Pons (tissue), 1 donor: ENCODE measurements around the gene CACNA1S.

ENCODE experiments used
- DNase-seq: peaks from one replicate; pipeline ENCODE4 v3.0.0-alpha.2; 2016; ENCODE audit warnings: low spot score

Gene CACNA1S

DNA sequence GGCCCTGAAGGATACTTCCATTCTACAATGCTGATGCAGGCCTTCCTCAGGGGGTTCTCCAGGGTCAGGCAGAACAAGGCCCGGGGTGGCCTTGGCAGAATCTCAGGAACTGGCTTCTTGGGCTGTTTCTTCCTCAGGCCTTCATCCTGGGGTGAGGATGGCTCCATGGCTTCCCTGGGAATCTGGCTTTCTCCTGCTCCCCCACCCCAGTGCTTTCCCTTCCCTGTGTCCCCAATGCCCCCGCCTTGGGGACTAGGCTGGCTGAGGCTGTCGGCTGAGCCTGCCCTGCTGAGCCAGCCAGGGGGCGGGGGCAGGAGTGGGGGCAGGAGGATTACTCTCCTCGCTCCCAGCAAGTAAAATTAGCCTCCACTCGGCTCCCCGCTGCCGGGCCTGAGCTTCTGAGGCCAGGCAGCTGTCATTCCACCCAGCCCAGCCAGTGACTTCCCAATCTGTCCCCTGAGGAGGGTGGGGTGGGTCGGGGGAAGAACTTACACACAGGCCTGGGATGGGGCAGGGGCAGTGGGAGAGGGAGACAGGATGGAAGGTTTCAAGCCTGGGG, at the start of gene CACNA1S:
Gene CACNA1S (minus strand): TSS at position 254 of the 559 bp plus-strand sequence. CDS start 87 bp downstream, at position 167.
- no peak for DNase-seq

DNA sequence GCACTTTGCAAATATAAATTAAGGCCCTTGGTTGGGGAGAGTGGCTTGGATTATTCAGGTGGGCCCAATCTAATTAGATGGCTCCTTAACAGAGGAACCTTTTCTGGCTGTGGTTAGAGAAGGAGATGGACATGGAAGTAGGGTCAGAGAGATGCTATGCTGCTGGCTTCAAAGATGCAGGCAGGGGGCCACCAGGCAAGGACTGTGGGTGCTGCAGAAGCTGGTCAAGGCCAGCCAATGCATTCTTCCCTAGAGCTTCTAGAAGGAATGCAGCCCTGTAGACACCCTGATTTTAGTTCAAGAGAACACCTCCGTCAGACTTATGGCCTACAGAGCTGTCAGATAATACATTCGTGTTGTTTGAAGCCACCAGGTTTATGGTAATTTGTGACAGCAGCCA, 45.7 kb upstream of the CACNA1S start:
- DNase-seq, result no peak

DNA sequence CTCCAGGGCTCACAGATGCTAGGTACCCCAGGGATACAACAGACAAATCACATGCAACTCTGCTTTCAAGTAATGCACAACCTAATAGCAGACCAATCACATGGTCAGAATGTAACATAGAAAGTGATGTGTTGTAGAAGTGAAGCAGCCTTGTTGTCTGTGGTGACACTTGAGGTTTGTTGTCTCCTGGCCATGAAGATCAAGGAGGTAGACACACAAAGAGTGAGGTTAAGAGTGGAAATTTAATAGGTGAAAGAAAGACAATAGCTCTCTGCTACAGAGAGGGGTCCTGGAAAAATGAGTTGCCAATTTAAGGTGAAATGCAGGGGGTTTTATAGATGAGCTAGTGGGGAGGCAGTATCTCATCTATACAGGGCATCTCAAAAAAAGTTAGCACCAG, 44.6 kb upstream of the CACNA1S start:
- no peak for DNase-seq

DNA sequence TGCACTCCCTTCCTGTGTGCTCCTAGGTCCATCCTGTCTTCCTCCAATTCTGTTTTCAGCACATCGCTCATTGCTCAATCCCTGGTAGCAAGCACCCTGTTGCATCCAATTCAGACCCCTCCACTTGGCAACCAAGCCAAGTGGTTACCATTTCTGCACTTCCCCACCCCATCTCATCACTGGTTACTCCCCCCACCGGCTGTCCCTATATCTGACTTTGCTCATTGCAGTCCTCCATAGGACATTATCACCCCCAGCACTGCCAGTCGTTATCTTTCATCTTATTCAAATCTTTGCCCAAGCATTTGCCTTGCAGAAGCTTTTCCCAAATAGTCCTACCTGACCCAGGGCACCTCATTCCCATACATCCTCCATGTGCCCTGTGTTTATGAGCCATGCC, 44.1 kb upstream of the CACNA1S start:
- DNase-seq, result no peak

DNA sequence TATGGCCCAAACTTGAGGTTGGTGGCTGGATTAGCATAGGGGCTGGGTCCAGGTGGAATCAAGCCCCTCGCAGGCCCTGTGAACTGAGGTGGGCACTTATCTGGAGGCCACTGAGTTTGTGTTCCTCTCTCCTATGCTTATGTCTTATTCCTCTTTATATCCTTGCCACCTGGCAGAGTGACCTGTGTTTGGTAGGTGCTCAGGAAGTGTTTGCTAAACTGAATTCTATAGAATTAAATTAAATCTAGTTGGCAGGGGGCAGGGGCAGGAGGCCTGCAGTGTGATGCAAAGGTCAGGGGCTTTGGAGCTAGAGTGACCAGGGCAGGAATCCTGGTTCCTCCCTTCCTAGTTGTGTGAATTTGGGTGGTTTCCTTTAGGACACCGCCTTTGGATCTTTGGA, 43.1 kb upstream of the CACNA1S start:
- no peak for DNase-seq

DNA sequence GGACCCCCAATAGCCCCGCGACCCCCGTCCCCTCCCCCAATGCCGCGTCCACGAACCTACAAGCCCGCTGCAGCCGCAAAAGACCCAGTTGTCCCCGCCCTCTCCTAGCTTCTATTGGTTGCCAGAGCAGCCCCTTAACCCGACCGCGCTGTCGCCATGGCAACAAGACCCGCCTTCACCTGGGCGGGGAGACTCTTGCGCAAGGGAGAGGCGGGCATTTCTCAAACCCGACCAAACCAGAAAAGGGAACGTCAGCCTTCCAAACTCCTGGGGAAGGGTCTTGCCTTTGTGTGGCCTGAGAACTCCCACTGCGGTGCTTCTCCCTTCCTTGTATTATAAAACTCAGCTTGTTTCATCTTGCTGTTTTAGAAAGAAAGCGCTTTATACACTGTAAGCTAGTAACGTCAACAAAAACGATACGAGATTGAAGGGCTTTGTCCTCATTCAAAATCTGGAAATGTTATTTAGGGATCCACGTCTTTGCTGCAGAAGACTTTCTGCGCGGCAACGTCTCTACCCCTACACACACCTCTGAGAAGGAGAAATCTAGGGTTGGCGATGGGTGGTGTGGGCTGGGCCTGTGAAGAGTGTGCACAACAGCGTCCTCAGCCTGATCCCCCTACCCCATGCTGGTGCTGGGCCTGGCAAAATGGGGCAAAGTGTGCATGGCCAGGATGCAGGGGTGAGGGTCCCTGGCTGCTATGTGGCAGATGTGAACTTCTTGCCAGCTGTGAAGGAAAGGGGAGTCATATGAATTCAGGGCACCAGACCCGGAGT, 42.4 kb upstream of the CACNA1S start, which contains the start of gene TMEM9:
Gene TMEM9 (minus strand): TSS at position 86 of the 777 bp plus-strand sequence. CDS start 551 bp downstream, outside the sequence.
- peak; percentile 97 for DNase-seq

DNA sequence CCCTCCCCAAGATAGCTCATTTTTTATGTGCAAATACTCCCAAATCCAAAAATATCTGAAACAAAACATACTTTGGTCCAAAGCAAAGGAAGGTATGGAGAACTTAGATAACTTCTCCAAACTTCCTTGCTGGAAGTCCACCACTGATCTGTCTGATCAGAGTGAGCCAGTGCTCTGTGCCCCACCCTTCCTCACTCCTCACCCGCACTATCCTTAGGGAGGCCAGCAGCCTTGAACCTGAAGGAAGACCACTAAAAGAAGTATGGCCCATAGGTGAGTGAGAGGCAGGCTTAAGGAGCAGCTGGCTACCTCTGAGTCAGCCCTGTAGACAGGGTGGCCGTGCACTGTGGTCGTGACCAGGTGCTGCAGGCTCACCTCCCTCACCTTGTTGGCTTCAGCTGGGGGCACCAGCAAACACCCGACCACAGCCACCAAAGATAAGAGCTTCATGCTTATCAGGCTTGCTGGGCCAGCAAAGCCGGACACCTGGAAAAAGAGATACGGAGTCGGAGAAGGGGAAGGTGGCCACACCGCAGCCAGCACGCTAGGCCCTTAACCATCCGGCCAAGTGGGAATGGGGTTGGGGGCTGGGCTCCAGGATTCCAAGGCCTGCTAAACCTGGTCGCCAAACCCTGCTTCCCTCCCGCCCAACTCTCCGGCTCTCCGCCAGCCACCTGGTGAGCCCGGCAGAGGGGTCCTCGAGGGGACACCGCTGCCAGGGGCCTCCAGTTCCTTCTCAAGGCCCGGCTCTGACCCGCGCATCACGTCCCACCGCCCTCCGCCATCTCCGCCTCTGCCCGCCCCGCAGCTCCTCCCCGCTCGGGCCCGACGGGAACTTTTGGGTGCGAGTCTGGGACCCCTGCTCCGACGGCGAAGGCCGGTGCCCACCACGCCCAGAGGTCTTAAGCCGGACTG, 41.5 kb upstream of the CACNA1S start:
- DNase-seq, result no peak

DNA sequence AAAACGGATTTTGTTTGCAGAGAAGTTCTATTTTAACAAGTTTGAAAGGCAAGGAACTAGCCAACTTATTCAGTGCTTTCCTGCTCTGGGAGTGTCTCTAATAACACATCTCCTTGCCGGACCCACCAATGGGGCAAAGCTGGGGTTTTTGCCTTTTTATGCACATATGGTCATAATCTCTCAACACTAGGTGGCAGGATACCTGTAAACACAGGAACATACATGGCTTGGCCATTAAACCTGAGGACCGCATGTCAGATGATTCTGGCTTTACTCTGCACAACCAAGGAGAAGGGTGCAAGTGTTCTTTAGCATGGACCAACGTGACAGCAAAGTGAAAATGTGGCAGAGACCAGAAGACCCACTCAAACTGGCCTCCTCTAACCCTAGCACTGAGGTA, 37.2 kb upstream of the CACNA1S start:
- no peak for DNase-seq

DNA sequence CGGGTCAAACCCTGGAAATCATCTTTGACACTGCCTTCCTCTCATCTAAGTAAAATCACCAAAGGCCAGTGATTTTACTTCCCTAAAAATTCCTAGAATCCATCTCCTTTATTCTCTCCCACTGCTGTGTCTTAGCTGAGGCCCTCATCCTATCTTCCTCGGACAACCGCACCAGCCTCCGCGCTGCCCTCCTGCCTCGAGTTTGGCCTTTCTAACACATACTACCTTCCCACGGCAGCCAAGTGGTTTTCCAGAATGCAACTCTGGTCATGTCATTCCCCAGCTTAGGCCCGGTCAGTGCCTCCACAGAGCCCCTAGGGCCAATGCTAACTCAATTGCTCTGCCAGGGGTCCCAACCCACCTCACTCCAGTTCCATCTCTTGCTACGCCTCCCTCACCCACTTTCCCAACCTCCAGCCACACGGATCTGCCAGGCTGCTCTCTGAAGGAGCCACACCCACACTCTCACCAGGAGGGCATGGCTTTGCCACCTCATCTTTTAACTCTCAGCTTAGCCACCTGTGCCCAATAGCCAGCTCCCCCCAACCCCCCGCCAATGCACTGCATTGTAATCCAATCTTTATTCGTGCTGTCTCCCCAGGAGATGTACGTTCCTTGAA, 35.3 kb upstream of the CACNA1S start:
- DNase-seq, result no peak

DNA sequence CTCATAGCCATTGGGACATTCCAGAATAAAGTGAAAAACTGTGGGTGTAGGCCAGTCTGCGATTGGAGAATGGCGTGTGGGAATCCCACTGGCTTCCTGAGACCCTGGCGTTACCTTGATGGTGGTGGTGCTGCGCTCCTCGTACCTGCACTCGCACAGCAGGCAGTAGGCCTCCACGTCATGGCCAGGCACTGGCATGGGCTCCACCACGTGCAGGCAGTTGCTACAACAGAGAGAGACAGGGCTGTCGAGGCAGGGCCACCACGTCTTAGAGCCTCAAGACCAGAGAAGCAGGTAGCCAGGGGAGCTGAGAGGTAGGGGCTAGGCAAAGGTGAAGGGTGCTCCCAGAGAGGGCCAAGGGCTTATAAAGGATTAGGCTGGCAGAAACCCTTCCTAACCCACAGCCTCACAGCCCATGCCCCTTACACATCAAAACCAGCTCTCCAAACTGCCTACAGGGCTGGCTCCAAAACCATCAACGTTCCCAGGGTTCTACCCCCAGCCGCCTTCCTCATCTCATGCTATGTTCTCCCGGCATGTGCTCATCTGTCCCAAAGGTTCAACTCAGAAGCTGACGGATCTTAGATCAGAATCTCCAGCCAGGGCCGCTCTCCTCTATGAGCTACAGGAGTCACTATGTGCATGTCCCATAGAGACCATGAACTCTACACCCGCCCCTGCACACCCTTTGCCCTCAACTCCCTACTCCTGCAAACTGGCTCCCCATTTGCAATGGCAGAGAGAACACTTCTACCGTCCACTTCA, 34.6 kb upstream of the CACNA1S start:
- DNase-seq, result no peak

DNA sequence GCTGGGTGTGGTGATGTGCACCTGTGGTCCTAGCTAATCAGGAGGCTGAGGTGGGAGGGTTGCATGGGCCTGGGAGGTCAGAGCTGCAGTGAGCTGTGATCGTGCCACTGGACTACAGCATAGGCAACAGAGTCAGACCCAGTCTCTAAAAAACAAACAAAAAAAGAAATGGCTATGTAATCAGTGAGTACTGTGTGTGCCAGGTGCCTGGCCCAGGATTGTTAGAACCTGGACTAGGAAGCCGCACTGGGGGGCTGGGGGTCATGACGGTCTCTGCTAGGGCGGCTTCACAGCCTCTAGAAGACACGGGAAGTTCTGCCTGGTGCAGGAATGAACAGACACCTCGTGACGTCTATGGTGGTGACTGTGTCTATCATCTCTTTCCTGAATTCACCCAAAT, 33.6 kb upstream of the CACNA1S start:
- no peak for DNase-seq

DNA sequence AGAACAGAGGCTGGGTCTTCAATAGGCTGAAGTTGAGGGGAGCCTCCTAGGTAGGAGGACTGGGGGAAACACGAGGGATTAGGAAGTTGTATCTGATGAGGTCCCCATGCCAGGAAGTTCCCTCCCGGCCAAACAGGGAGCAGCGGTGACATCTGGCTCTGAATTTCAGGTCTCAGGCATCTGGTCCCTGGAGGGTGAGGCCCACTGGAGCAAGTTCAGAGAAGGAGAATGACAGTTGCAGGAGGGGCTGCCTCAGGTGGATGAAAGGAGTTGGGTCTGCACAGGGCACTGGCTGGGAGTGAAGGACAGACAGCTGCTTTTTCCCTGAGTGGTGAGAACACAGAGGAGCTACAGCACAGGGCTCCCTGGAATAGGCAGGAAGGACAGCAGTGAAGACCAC, 32.9 kb upstream of the CACNA1S start:
- no peak for DNase-seq

DNA sequence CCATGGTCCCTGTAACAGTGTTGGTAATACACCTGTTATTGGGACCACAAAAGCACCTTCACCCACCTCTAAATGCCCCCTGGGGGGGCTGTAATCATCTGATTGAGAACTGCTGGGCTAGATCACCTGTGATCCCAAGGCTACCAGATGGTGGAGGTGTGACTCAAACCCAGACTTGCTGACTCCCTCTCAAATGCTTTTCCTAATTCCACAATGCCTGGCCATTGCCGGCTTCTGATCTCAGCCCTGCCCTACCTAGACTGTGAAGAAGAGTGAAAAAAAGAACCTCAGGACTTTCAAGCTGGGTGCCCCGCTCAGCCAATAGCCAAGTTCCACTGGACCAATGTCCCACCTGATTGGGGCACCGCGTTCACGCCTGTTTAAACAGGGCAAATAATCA, 32.5 kb upstream of the CACNA1S start:
- DNase-seq, result no peak

DNA sequence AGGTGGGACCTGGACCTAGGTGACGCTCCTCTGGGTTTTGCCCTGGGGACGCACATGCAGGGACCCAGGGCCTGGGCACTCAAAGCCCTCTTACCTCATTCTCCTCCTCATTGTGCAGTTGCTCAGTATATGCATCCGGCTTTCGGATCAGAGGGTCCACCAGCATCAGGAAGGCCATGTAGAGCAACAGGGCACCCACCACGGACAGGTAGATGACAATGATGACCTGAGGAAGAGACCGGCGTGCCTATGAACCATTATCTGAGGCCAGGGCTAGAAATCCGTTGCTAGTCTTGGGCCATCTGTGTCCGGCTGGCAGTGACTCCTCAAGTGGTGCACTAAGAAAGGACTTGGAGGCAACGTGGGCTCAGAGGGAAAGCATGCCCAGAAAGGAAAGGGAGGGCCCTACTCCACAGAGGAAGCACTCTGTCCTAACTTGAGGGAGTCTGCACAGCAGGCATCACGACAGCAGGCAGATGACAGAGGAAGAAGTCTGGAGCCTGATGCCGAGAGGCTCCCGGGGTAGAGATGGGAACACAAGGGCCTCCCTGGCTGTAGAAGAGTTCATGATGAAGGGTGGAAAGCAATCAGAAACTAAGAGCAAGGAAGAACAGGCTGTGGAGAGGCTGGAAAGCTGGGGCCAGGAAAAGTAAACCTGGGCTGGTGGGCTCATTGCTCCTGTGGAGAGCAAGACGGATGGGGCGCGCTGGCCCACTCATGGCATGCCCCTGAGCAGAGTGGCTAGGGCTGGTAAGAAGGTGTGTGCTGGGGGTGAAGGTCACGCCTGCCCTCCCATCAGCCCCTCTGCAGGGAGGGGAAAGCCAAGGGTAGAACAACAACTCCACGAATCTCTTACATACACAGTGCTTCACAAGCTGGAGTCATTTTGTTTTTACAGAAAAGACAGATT, 31.8 kb upstream of the CACNA1S start:
- peak; percentile 22 for DNase-seq

DNA sequence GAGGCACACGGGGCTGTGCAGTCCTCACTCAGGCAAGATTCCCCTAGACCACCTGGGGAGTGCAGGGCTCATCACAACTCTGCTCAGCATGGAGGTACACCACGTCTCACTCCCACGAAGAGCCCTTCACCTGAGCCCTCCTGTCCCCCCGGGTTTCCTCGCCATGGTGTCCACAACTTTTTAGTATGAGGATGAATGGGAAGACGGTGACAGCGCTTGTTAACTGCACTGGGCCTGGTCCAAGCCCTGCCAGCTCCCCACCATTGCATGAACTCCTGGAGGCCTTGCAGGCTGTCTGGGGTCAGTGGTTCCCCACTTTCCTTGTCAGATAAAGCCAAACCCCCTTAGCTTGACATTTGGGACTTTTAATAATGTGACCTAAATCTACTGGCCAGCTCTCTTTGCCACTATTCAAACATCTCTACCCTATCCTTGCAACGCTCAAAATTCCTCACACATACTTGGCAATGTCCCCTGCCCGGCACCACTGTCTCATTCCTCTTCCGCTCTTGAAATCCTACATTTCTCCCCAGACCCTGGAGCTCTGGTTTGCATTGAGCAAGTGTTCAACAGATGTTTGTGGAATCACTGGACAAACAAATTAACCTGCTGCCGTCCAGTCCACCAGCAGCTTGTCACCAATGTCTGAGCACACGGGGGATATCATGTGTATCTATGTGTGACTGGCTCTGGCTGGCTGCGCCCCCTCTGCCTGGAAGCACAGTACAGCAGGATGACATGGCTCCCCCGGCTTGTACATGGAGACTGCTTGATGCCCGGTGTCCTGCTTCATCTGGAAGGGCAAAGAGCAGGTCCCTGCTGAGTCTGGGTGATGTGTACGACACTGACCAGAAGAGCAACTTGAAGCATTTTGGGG, 30.9 kb upstream of the CACNA1S start:
- no peak for DNase-seq

DNA sequence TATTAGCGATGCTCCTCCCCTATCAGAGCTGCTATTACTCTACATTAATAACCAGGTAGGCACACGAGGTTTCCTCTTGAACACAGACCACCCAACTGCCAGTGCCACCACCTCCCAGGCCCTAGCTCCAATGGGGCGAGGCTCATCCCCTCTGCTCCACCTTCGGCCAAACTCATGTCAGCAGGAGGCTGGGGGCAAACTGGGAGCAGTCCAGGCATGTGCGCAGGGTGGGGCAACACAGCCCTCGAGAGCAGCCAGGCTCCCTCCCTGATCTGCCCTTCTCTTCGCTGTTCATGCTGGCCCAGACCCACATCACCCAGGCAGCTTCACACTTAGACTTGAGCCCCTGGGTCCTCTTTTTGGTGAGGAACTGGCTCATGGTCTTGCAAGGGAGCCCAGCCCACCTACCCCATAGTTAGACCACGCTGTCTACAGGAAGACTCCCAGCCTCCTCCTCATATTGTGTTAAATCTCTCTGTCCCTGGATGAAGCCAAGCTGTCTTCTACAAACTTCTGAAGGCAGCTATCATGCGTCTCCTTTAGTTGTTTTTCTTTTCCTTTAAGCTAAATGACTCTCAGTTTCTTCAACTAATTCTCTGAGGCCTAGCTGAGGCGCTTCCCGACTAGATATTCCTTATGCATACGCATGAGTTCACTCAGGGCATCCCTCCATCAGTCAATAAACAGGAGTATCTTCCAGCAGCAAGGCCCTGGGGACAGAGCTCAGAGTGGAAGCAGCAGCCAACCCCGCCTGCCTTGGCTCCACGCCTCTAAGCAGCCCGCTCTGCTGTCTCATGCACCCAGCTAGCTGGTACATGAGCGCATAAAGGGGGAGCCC, 30.0 kb upstream of the CACNA1S start:
- no peak for DNase-seq

DNA sequence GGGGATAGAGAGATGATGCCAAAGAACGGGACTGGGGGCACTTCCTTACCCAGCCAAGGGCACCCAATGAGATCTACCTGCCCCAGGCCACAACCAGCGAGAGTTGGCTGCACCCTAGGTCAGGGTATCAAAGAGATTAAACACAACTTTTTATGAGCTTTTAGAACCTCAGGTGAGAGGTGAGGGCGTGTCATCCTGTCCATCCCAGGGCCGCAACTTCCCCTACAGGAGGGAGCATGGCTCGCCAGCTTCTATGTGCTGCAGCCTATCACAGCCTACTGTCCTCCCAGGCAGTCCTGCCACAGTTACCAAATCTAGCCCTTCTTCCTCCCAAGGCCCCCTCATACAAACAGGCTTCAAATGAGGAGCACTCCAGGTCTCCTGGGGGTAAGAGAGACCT, 29.2 kb upstream of the CACNA1S start:
- no peak for DNase-seq

DNA sequence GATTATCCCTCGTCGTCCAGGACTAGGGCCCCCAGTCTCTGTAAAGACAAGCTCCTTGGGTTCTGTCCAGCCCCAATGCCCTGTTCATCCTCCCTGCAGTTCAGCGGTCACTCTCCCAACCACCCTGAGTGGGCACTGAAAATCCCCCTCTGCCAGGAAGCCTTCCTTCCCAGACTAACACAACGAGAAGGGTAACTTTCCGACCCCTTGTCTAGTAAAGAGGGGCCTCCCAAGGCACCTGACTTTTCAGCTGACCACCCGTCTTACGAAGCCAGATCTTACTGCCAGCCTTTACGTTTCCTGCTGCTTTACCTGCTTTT, 28.7 kb upstream of the CACNA1S start:
- DNase-seq, result no peak
